ENCODE data around the gene OTOP1.

GRCh38 chr4:4269856-4270255, 43.1 kb upstream of the OTOP1 start:
- TF ChIP-seq, protein P1, sequence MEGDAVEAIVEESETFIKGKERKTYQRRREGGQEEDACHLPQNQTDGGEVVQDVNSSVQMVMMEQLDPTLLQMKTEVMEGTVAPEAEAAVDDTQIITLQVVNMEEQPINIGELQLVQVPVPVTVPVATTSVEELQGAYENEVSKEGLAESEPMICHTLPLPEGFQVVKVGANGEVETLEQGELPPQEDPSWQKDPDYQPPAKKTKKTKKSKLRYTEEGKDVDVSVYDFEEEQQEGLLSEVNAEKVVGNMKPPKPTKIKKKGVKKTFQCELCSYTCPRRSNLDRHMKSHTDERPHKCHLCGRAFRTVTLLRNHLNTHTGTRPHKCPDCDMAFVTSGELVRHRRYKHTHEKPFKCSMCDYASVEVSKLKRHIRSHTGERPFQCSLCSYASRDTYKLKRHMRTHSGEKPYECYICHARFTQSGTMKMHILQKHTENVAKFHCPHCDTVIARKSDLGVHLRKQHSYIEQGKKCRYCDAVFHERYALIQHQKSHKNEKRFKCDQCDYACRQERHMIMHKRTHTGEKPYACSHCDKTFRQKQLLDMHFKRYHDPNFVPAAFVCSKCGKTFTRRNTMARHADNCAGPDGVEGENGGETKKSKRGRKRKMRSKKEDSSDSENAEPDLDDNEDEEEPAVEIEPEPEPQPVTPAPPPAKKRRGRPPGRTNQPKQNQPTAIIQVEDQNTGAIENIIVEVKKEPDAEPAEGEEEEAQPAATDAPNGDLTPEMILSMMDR (IDR thresholded peaks at IDR 0.05), result no peak
- no peak for TF ChIP-seq EZH2 (IDR thresholded peaks at IDR 0.05; ENCODE audit: borderline replicate concordance, insufficient read depth, low read depth, low read length, poor library complexity, severe bottlenecking)

All from B cell (primary cell).